OCI-LY3 (cell line): ENCODE data around the gene ITGBL1.

ENCODE experiments used
- H2AFZ ChIP-seq: fragments of 200-600, 300-600 bp; shearing (Covaris generic); 2 replicates; pipeline ENCODE4 v1.6.0; 2014; ENCODE audit warnings: antibody characterized with exemption, low read depth, low read length
- H3K27ac ChIP-seq: fragments of 200-600, 300-600 bp; sonication (generic); 2 replicates; pipeline ENCODE4 v1.5.1; 2014; ENCODE audit warnings: mild to moderate bottlenecking, low read length, moderate library complexity, mixed read lengths
- H3K27me3 ChIP-seq: fragments of 200-600, 300-600 bp; sonication (generic); 2 replicates; pipeline ENCODE4 v1.6.1; 2014; ENCODE audit warnings: low read depth, low read length, mixed read lengths
- H3K36me3 ChIP-seq: fragments of 200-600, 300-600 bp; sonication (generic); replicated peaks from 2 replicates; pipeline ENCODE3; 2014; ENCODE audit warnings: low read depth, low read length, mixed read lengths
- H3K4me1 ChIP-seq: fragments of 300-600, 200-600 bp; sonication (generic); 2 replicates; pipeline ENCODE4 v1.6.1; 2014; ENCODE audit warnings: low read length, mixed read lengths
- H3K4me2 ChIP-seq: fragments of 200-600, 300-600 bp; sonication (generic); 2 replicates; pipeline ENCODE4 v1.6.1; 2014; ENCODE audit warnings: low read length, mixed read lengths
- H3K4me3 ChIP-seq: fragments of 300-600, 200-600 bp; sonication (generic); 2 replicates; pipeline ENCODE4 v1.5.1; 2014; ENCODE audit warnings: antibody characterized with exemption, mild to moderate bottlenecking, low read length, moderate library complexity
- H3K79me2 ChIP-seq: fragments of 300-600, 200-600 bp; shearing (Covaris generic); 2 replicates; pipeline ENCODE4 v1.6.1; 2014; ENCODE audit warnings: mild to moderate bottlenecking, low read length, mixed read lengths
- H3K9ac ChIP-seq: fragments of 300-600, 200-600 bp; shearing (Covaris generic); 2 replicates; pipeline ENCODE4 v1.6.0; 2014; ENCODE audit warnings: mild to moderate bottlenecking, low read length, moderate library complexity
- H3K9me3 ChIP-seq: fragments of 200-600, 300-600 bp; shearing (Covaris generic); 2 replicates; pipeline ENCODE4 v1.6.1; 2014; ENCODE audit warnings: low read length, mixed read lengths; ENCODE audit not compliant: insufficient read depth
- H4K20me1 ChIP-seq: fragments of 200-600, 300-600 bp; sonication (generic); 2 replicates; pipeline ENCODE4 v1.6.1; 2016; ENCODE audit warnings: low read length, mixed read lengths; ENCODE audit not compliant: insufficient read depth
- CTCF ChIP-seq: fragments of 200-600, 300-600 bp; sonication (generic); IDR thresholded peaks from 2 replicates; pipeline ENCODE4 v1.5.1; 2014; ENCODE audit warnings: antibody characterized with exemption, low read length, low read depth
- EZH2phosphoT487 ChIP-seq: fragments of 200-600 bp; shearing (Covaris generic); IDR thresholded peaks from 2 replicates; pipeline ENCODE4 v1.6.1; 2018; ENCODE audit warnings: antibody characterized with exemption, mixed run types, low read depth

The ITGBL1 gene

GRCh38 chr13:101594936-101595335 is 142.5 kb downstream of the ITGBL1 start:
- no peaks in the 10 kb centered on the region for H3K79me2 ChIP-seq
- no peaks in the 10 kb centered on the region for H4K20me1 ChIP-seq
- TF ChIP-seq EZH2phosphoT487 = no peak
- no peak for TF ChIP-seq CTCF
- no peaks in the 10 kb centered on the region for H3K27me3 ChIP-seq
- no peaks in the 10 kb centered on the region for H3K9me3 ChIP-seq
- H3K36me3 ChIP-seq = no peaks in the 10 kb centered on the region
- H3K27ac ChIP-seq = no peak overlapping the region
- H3K9ac ChIP-seq = no peak overlapping the region
- H3K4me1 ChIP-seq = 0 out of 2 replicates have a peak, but pooled peaks cover 4% of the 10 kb centered on the region
- no peak overlapping the region for H3K4me3 ChIP-seq
- H3K4me2 ChIP-seq = no peak overlapping the region
- no peak overlapping the region for H2AFZ ChIP-seq

GRCh38 chr13:101596803-101597202 is 144.3 kb downstream of the ITGBL1 start:
- Histone ChIP-seq H3K4me1 (0 out of 2 replicates have a peak, but pooled peaks cover 4% of the 10 kb centered on the region), H3K27ac (no peak overlapping the region), H3K9ac (no peak overlapping the region), H3K27me3 (no peaks in the 10 kb centered on the region), H3K9me3 (no peaks in the 10 kb centered on the region), H3K4me3 (no peak overlapping the region), H4K20me1 (no peaks in the 10 kb centered on the region), H3K36me3 (no peaks in the 10 kb centered on the region), H3K79me2 (no peaks in the 10 kb centered on the region), H3K4me2 (no peak overlapping the region), H2AFZ (no peak overlapping the region)
- TF ChIP-seq EZH2phosphoT487 (no peak), CTCF (no peak)

- Histone ChIP-seq H3K9me3 (no peaks in the 10 kb centered on the region), H3K27me3 (peaks cover 37% of the 10 kb centered on the region), H3K27ac (no peak overlapping the region), H4K20me1 (no peaks in the 10 kb centered on the region), H3K4me3 (no peak overlapping the region), H3K36me3 (no peaks in the 10 kb centered on the region), H3K9ac (no peak overlapping the region), H3K4me1 (no peaks in the 10 kb centered on the region), H3K4me2 (no peak overlapping the region), H2AFZ (no peak overlapping the region), H3K79me2 (no peaks in the 10 kb centered on the region)
- no peak for TF ChIP-seq CTCF
- no peak for TF ChIP-seq EZH2phosphoT487
Measured at GRCh38 chr13:101611491-101612475, 159.3 kb downstream of the ITGBL1 start.

GRCh38 chr13:101612735-101613134 is 160.3 kb downstream of the ITGBL1 start:
- Histone ChIP-seq H4K20me1 (no peaks in the 10 kb centered on the region), H3K9me3 (no peaks in the 10 kb centered on the region), H3K27ac (no peak overlapping the region), H3K9ac (no peak overlapping the region), H3K4me1 (no peaks in the 10 kb centered on the region), H3K79me2 (no peaks in the 10 kb centered on the region), H3K27me3 (peaks cover 38% of the 10 kb centered on the region), H3K4me3 (no peak overlapping the region), H2AFZ (no peak overlapping the region), H3K36me3 (no peaks in the 10 kb centered on the region), H3K4me2 (no peak overlapping the region)
- no peak for TF ChIP-seq CTCF
- no peak for TF ChIP-seq EZH2phosphoT487
